Duodenal mucosa (tissue), 2 donors: Measurements from ENCODE around the gene MDGA2.
"Not testable (repeated sequence)": the region's sequence is repeated elsewhere in the genome, so short reads cannot be mapped to it uniquely, and the experiment has no call there.

Experiments
- H3K27ac ChIP-seq: one replicate; pipeline ENCODE4 v1.7.0; 2013; ENCODE audit warnings: low read depth, low read length
- H3K27me3 ChIP-seq, 2 donors: one replicate each; pipeline ENCODE4 v1.7.0; 2013; ENCODE audit warnings: low read length in 2 of 2, control low read depth in 1 of 2; ENCODE audit not compliant: insufficient read depth in 2 of 2, control insufficient read depth in 1 of 2
- H3K36me3 ChIP-seq, 2 donors: one replicate each; pipeline ENCODE4 v1.7.0; 2013; ENCODE audit warnings: low read length in 2 of 2, control low read depth in 1 of 2; ENCODE audit not compliant: insufficient read depth in 2 of 2, control insufficient read depth in 1 of 2
- H3K4me1 ChIP-seq, 2 donors: one replicate each; pipeline ENCODE4 v1.7.0; 2013; ENCODE audit warnings: low read length in 2 of 2, control low read depth in 1 of 2; ENCODE audit not compliant: insufficient read depth in 2 of 2, control insufficient read depth in 1 of 2
- H3K4me3 ChIP-seq, 2 donors: one replicate each; pipeline ENCODE4 v1.7.0; 2013; ENCODE audit warnings: low read length in 2 of 2, low read depth in 1 of 2
- H3K9ac ChIP-seq, 2 donors: one replicate each; pipeline ENCODE4 v1.7.0; 2013; ENCODE audit warnings: low read length in 2 of 2, low read depth in 1 of 2
- H3K9me3 ChIP-seq, 2 donors: one replicate each; pipeline ENCODE4 v1.7.0; 2013; ENCODE audit warnings: low read length in 2 of 2, control low read depth in 1 of 2; ENCODE audit not compliant: control insufficient read depth in 1 of 2

Gene MDGA2

DNA sequence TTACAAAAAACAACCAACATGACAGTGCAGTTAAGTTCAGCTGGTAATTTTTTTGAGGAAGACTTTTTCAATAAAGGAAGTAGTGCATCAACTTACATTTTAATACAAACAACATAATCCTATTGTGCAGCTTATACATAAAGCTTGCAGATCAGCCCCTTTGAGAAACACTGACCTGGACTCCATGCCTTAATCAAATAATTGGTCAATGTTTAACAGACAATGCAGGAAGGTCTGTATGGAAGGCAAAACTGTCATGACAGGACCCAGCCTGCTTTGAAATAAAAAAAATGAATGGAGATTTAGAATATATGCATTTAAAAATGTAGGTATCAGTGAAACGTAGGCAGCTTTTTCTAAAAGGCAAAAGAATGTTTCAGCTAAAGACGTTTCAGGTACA lies 702.1 kb downstream of the MDGA2 start:
- no peaks in the 10 kb centered on the region for H3K36me3 ChIP-seq
- no peaks in the 10 kb centered on the region for H3K4me1 ChIP-seq
- no peak overlapping the region for H3K27ac ChIP-seq
- H3K4me3 ChIP-seq = no peak overlapping the region
- H3K27me3 ChIP-seq = no peaks in the 10 kb centered on the region
- H3K9ac ChIP-seq = no peak overlapping the region
- no peaks in the 10 kb centered on the region for H3K9me3 ChIP-seq

DNA sequence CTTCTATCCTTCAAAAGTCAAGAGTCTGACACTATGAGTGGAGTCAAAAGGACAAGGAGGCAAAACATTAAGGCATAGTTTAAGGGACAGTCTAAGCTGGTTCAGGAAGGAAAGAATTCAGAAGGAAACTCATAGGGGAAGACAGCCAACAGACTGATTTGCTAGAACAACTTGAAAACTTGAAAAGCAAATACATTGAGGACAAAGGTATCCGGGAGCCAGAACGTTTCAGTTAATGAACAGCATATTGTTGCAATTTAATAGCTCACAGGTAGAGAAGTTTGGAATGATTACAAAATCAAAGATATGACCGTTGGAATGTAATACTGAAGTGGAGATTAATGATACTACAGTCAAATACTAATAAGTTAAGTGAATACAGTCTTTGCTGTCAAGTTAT lies 711.0 kb downstream of the MDGA2 start:
- Histone ChIP-seq H3K9me3 (no peaks in the 10 kb centered on the region), H3K9ac (no peak overlapping the region), H3K27me3 (no peaks in the 10 kb centered on the region), H3K4me3 (no peak overlapping the region), H3K4me1 (no peaks in the 10 kb centered on the region), H3K27ac (no peak overlapping the region), H3K36me3 (no peaks in the 10 kb centered on the region)

DNA sequence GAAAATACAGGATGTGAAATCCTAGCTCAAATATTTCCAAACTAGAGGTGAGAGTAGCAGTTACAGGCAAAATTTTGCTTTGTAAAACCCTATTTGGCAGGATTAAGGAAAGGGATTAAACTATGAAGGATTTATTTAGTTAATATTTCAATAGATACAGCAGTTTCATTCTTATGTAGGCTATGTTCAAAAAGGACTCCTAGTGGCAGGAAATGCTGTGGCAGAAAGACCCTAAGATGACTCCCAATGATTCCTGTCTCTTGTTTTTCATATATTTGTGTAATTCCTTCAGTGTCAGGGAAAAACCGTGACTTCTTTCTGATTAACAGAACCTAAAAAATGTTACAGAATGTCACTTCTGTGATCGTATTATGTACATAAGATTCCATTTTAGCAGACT lies 724.3 kb downstream of the MDGA2 start:
- Histone ChIP-seq H3K36me3 (no peaks in the 10 kb centered on the region), H3K4me1 (no peaks in the 10 kb centered on the region), H3K9me3 (no peaks in the 10 kb centered on the region), H3K27me3 (no peaks in the 10 kb centered on the region), H3K27ac (no peak overlapping the region), H3K4me3 (no peak overlapping the region), H3K9ac (no peak overlapping the region)

DNA sequence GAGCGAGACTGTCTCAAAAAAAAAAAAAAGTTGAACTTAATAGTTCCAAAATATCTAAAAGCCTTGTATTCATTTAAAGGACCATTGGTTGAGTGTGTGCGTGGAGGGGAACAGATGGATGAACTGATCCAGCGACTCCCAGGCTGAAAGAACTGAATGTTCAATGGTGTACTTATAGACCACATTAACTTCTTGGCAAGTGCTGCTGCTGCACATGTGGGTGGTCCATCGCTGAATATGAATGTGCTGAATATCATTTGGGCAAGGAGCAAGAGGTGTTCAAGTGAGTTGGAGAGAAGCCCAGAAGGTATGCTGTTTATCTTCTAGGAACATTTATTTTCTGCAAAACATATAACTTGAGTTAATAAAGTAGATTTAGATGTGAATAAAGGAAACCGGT lies 734.8 kb downstream of the MDGA2 start:
- no peaks in the 10 kb centered on the region for H3K36me3 ChIP-seq
- H3K4me1 ChIP-seq = no peaks in the 10 kb centered on the region
- H3K9ac ChIP-seq = no peak overlapping the region
- H3K4me3 ChIP-seq = no peak overlapping the region
- H3K9me3 ChIP-seq = no peaks in the 10 kb centered on the region
- H3K27ac ChIP-seq = no peak overlapping the region
- H3K27me3 ChIP-seq = no peaks in the 10 kb centered on the region

DNA sequence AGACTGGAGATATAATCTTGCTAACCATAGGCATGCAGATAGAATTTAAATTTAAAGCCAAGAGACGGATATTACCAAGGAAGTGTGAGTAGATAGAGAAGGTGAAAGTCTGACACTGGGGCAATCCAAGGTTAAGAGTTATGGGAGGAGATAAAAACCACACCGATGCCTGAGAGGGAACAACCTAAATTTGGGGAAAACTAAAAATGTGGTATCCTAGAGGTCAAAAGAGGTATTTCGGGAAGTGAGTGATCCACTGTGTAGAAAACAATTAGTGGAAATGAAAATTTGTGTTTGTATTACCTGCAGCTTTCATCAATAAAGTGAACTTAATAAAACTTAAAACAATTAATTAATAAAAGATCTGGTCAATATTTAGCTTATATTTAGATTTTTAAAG lies 754.9 kb downstream of the MDGA2 start:
- H3K27ac ChIP-seq = no peak overlapping the region
- H3K27me3 ChIP-seq = no peaks in the 10 kb centered on the region
- H3K4me1 ChIP-seq = no peaks in the 10 kb centered on the region
- H3K9me3 ChIP-seq = no peaks in the 10 kb centered on the region
- H3K36me3 ChIP-seq = no peaks in the 10 kb centered on the region
- H3K9ac ChIP-seq = no peak overlapping the region
- no peak overlapping the region for H3K4me3 ChIP-seq

DNA sequence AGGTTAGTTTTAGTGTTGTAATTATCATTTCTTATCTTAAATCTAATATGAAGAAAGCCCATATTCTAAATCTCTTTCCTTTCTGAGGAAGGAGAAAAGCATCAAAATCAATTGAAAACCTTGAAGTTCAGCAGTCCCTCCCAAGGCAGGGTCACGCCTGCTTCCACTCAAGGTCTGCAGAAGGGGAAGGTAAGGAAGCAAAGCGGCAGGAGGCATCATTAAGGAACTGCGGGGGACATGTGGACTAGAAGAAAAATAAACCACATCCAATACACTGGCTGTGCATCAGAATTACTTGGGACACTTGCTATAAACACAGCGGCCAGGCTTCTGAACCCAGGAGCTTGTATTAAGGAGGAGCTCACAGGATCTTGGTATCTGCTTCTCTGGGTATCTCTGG lies 759.9 kb downstream of the MDGA2 start:
- not testable (repeated sequence) for H3K4me1 ChIP-seq, H3K27ac ChIP-seq, H3K9me3 ChIP-seq, H3K4me3 ChIP-seq, H3K9ac ChIP-seq, H3K36me3 ChIP-seq, H3K27me3 ChIP-seq

DNA sequence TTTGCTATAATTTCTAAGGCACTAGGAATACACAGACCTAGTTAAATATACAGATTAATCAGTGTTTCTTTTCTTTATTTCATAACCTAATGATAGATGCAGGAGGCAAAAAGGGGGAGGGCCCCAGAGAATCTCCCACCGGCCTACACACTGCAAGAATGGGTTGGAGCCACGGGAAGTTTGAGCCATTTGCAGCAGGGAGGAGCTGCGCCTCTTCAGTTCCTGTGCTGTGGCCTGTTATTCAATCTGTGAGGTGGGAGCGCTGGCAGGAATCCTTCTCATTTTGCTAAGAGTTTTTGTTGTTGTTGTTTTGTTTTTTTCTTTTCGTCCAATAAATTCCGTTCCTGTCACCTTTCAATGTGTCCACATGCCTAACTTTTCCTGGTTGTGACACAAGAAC lies 772.6 kb downstream of the MDGA2 start:
- Histone ChIP-seq H3K4me1 (no peaks in the 10 kb centered on the region), H3K27ac (no peak overlapping the region), H3K9ac (no peak overlapping the region), H3K27me3 (no peaks in the 10 kb centered on the region), H3K36me3 (no peaks in the 10 kb centered on the region), H3K4me3 (no peak overlapping the region), H3K9me3 (no peaks in the 10 kb centered on the region)

DNA sequence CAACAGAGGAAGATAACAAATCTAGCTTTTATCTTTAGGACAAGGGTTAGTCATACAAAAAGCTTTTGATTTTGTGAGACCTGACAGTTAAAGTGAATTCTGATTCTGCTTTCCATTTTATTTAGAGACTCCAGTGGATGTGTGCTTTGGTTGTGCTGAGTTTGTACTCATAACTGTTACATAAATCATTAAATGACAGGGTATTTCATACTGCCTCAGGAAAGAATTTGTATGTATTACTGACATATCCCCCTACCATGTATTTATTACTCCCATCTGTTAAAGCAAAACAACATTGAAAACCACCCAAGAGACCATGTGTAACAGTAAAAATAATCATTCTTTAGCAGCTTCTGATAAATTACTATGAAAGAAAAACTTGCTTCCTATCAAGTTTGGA lies 780.9 kb downstream of the MDGA2 start:
- no peak overlapping the region for H3K9ac ChIP-seq
- no peak overlapping the region for H3K27ac ChIP-seq
- no peaks in the 10 kb centered on the region for H3K4me1 ChIP-seq
- no peaks in the 10 kb centered on the region for H3K27me3 ChIP-seq
- no peaks in the 10 kb centered on the region for H3K36me3 ChIP-seq
- no peaks in the 10 kb centered on the region for H3K9me3 ChIP-seq
- no peak overlapping the region for H3K4me3 ChIP-seq

DNA sequence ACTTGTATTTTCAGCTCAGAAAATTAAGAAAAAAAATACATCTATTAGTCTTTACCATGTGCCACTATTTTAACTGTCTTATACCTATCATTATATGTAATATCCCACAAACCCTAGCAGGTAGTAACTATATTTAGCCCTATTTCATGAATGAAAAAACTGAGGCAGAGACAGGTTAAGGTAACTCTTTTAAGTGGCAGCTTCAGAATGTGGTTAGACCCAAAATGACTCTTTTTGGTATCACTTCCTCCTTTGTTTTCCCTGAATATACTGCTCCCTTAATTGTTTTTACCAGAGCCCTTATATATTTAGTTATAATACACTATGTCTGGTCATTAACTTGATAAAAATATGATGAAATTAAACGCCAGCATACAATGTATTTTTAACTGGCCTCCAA lies 788.3 kb downstream of the MDGA2 start:
- no peak overlapping the region for H3K27ac ChIP-seq
- H3K9me3 ChIP-seq = no peaks in the 10 kb centered on the region
- no peaks in the 10 kb centered on the region for H3K36me3 ChIP-seq
- no peaks in the 10 kb centered on the region for H3K27me3 ChIP-seq
- H3K4me1 ChIP-seq = no peaks in the 10 kb centered on the region
- no peak overlapping the region for H3K9ac ChIP-seq
- H3K4me3 ChIP-seq = no peak overlapping the region

DNA sequence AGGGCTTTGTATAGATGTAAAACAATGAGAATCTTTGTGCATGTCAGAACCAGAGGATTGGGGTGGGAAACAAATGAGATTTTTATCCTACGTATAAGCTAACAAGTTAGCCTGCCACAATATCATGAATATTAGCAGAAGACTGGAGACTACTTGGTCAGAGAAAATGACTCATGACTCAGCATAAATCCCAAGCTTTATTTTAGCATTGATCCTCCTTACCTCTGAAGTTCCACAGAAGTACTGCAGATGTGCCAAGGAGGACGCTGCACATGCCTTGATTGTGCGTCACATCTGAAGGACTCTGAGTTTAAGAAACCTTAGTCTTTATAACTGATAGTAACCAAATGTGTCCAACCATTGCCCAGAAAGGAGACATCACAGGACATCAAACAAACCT lies 789.8 kb downstream of the MDGA2 start:
- Histone ChIP-seq H3K27ac (no peak overlapping the region), H3K27me3 (no peaks in the 10 kb centered on the region), H3K36me3 (no peaks in the 10 kb centered on the region), H3K9me3 (no peaks in the 10 kb centered on the region), H3K9ac (no peak overlapping the region), H3K4me3 (no peak overlapping the region), H3K4me1 (no peaks in the 10 kb centered on the region)

DNA sequence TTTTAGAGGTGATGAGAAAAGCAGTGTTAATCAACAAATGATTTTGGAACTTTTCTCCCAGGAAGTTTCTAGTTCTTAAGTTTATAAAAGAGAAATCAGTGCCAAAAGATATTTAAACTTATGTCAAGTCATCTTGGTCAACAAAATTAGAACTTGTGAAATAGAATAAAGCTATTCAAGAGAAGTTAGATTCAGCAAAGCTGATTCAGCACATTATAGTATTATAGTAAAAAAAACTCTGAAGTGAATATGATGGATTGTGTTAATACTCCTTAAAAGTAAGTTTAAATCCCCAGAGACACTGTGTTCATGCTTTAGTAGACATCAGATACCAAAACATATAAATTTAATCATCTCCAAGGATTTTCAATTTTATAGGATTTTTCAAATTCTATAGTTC lies 813.7 kb downstream of the MDGA2 start:
- Histone ChIP-seq H3K36me3 (no peaks in the 10 kb centered on the region), H3K27ac (no peak overlapping the region), H3K9me3 (no peaks in the 10 kb centered on the region), H3K4me3 (no peak overlapping the region), H3K4me1 (no peaks in the 10 kb centered on the region), H3K27me3 (no peaks in the 10 kb centered on the region), H3K9ac (no peak overlapping the region)
